Measurements from ENCODE around the gene RPS15.
"Not testable (repeated sequence)": the region's sequence is repeated elsewhere in the genome, so short reads cannot be mapped to it uniquely, and the experiment has no call there.

RPS15 gene

DNA sequence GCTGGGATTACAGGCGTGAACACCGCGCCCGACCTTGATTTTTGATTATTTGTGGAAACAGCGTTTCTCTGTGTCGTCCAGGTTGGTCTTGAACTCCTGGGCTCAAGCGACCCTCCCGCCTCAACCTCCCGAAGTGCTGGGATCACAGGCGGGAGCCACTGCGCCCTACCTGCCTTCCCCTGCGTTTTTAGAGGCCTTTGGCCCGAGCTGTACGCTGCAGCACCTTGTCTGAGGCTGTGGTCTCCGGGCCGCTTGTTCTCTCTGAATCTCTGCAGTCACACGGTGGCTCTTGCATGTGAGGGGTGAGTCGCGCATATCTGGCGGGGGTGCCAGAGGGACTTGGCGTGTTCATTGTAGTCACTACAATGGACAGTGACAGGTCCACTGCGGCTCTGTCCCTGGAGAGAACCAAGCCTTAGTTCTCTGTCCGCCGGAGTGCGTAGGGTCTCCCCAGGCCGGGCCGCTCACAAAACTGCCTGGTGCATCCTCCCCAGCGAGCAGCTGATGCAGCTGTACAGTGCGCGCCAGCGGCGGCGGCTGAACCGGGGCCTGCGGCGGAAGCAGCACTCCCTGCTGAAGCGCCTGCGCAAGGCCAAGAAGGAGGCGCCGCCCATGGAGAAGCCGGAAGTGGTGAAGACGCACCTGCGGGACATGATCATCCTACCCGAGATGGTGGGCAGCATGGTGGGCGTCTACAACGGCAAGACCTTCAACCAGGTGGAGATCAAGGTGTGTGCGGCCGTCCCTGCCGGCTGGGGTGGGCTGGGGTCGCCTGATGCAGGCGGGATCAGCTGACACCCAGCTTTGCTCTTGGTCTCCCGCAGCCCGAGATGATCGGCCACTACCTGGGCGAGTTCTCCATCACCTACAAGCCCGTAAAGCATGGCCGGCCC, 1.6 kb downstream of the RPS15 start:
- H3K36me3 ChIP-seq (ENCODE audit: control insufficient read depth, insufficient read depth, low read length), result peaks cover 45% of the 10 kb centered on the region

GRCh38 chr19:1440418-1440801, 2.2 kb downstream of the RPS15 start:
- Histone ChIP-seq H3K4me1 (ENCODE audit: control insufficient read depth, insufficient read depth, low read length, poor library complexity, severe bottlenecking) (peaks cover 20% of the 10 kb centered on the region), H3K27ac (ENCODE audit: low read depth, low read length, severe bottlenecking) (no peak overlapping the region), H3K4me3 (ENCODE audit: extremely low read depth, insufficient read depth, low read length, poor library complexity, severe bottlenecking) (no peak overlapping the region), H3K9me3 (ENCODE audit: control insufficient read depth, low read length) (no peaks in the 10 kb centered on the region), H3K36me3 (ENCODE audit: control insufficient read depth, insufficient read depth, low read length) (peaks cover 40% of the 10 kb centered on the region)
- 93 to 94% methylated on average over 13 to 14 of the region's 15 CpGs for WGBS, 2 experiments (ENCODE audit: insufficient coverage in 2 of 2)

More for the DNA sequence above, 1.6 kb downstream of the RPS15 start:
- H3K9me3 ChIP-seq (ENCODE audit: control insufficient read depth, low read length); H3K27ac ChIP-seq (ENCODE audit: low read depth, low read length, severe bottlenecking): not testable (repeated sequence)
- H3K4me1 ChIP-seq (ENCODE audit: control insufficient read depth, insufficient read depth, low read length, poor library complexity, severe bottlenecking), result peaks cover 20% of the 10 kb centered on the region
- H3K4me3 ChIP-seq (ENCODE audit: extremely low read depth, insufficient read depth, low read length, poor library complexity, severe bottlenecking), result peak overlapping the region; percentile 89
- WGBS, 2 experiments (ENCODE audit: insufficient coverage in 2 of 2), result 84 to 87% methylated on average over 50 to 57 of the region's 57 CpGs

GRCh38 chr19:1441022-1441426, 2.8 kb downstream of the RPS15 start:
- peaks cover 20% of the 10 kb centered on the region for H3K4me1 ChIP-seq (ENCODE audit: control insufficient read depth, insufficient read depth, low read length, poor library complexity, severe bottlenecking)
- no peak overlapping the region for H3K4me3 ChIP-seq (ENCODE audit: extremely low read depth, insufficient read depth, low read length, poor library complexity, severe bottlenecking)
- 96 to 100% methylated on average over 7 to 9 of the region's 9 CpGs for WGBS, 2 experiments (ENCODE audit: insufficient coverage in 2 of 2)
- no peak overlapping the region for H3K27ac ChIP-seq (ENCODE audit: low read depth, low read length, severe bottlenecking)
- no peaks in the 10 kb centered on the region for H3K9me3 ChIP-seq (ENCODE audit: control insufficient read depth, low read length)
- peaks cover 36% of the 10 kb centered on the region for H3K36me3 ChIP-seq (ENCODE audit: control insufficient read depth, insufficient read depth, low read length)

- H3K27ac ChIP-seq (ENCODE audit: low read depth, low read length, severe bottlenecking), result no peak overlapping the region
- peaks cover 20% of the 10 kb centered on the region for H3K4me1 ChIP-seq (ENCODE audit: control insufficient read depth, insufficient read depth, low read length, poor library complexity, severe bottlenecking)
- 96 to 98% methylated on average over 21 to 23 of the region's 25 CpGs for WGBS, 2 experiments (ENCODE audit: insufficient coverage in 2 of 2)
- no peaks in the 10 kb centered on the region for H3K9me3 ChIP-seq (ENCODE audit: control insufficient read depth, low read length)
- H3K4me3 ChIP-seq (ENCODE audit: extremely low read depth, insufficient read depth, low read length, poor library complexity, severe bottlenecking), result no peak overlapping the region
- peaks cover 36% of the 10 kb centered on the region for H3K36me3 ChIP-seq (ENCODE audit: control insufficient read depth, insufficient read depth, low read length)
Observed at GRCh38 chr19:1441677-1442438, 3.7 kb downstream of the RPS15 start.

- Histone ChIP-seq H3K9me3 (ENCODE audit: control insufficient read depth, low read length) (no peaks in the 10 kb centered on the region), H3K27ac (ENCODE audit: low read depth, low read length, severe bottlenecking) (no peak overlapping the region), H3K36me3 (ENCODE audit: control insufficient read depth, insufficient read depth, low read length) (peaks cover 25% of the 10 kb centered on the region), H3K4me3 (ENCODE audit: extremely low read depth, insufficient read depth, low read length, poor library complexity, severe bottlenecking) (peak overlapping the region; percentile 50), H3K4me1 (ENCODE audit: control insufficient read depth, insufficient read depth, low read length, poor library complexity, severe bottlenecking) (peaks cover 18% of the 10 kb centered on the region)
- 0 to 4% methylated on average over 33 to 49 of the region's 70 CpGs for WGBS, 2 experiments (ENCODE audit: insufficient coverage in 2 of 2)
Observed at GRCh38 chr19:1445185-1445931, 7.2 kb downstream of the RPS15 start.

DNA sequence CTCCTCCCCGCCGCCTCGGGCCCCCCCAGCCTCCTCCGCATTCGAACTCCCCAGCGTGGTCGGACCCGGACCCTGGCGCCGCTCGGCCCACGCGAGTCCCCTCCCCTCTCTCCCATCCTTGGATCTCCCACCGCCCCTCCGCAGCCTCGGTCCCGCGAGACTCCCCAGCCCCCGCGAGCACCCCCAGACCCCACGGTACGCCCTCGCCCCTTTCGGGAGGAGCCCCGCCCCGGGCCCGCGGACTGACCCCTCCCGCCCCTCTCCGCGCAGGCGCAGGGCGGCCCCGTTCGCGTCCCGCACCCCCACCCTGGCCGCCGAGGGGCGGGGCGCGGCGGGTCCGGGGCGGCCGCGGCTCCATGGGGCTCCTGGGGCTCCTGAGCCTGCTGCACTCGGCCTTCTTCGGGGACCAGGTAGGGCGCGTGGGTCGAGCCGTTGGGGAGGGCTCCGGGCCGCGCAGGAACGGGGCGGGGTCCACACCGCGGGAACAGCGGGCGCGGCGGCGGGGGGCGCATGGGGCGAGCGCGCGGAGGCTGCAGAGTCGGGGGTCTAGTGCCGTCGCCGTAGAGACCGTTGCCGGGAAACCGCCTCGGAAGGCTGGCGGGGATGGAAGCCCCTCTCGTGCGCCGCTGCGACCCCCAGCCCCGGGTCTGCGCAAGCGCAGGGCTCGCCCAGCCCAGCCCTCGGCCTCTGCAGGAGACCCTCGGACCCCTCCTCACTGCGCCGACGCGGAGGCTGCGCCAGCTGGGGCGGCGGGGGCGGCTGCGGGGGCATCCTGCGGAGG, 7.9 kb downstream of the RPS15 start:
- H3K27ac ChIP-seq (ENCODE audit: low read depth, low read length, severe bottlenecking), result no peak overlapping the region
- peaks cover 14% of the 10 kb centered on the region for H3K4me1 ChIP-seq (ENCODE audit: control insufficient read depth, insufficient read depth, low read length, poor library complexity, severe bottlenecking)
- H3K4me3 ChIP-seq (ENCODE audit: extremely low read depth, insufficient read depth, low read length, poor library complexity, severe bottlenecking), result peak overlapping the region; percentile 50
- WGBS, 2 experiments (ENCODE audit: insufficient coverage in 2 of 2), result 1 to 2% methylated on average over 44 to 71 of the region's 99 CpGs
- no peaks in the 10 kb centered on the region for H3K9me3 ChIP-seq (ENCODE audit: control insufficient read depth, low read length)
- peaks cover 17% of the 10 kb centered on the region for H3K36me3 ChIP-seq (ENCODE audit: control insufficient read depth, insufficient read depth, low read length)

- 3 to 4% methylated on average over 56 to 57 of the region's 63 CpGs for WGBS, 2 experiments (ENCODE audit: insufficient coverage in 2 of 2)
Observed at GRCh38 chr19:1446713-1447481, 8.7 kb downstream of the RPS15 start.

GRCh38 chr19:1447504-1447903, 9.3 kb downstream of the RPS15 start:
- Histone ChIP-seq H3K36me3 (ENCODE audit: control insufficient read depth, insufficient read depth, low read length) (peaks cover 3% of the 10 kb centered on the region), H3K9me3 (ENCODE audit: control insufficient read depth, low read length) (no peaks in the 10 kb centered on the region), H3K4me1 (ENCODE audit: control insufficient read depth, insufficient read depth, low read length, poor library complexity, severe bottlenecking) (peaks cover 14% of the 10 kb centered on the region), H3K4me3 (ENCODE audit: extremely low read depth, insufficient read depth, low read length, poor library complexity, severe bottlenecking) (no peak overlapping the region), H3K27ac (ENCODE audit: low read depth, low read length, severe bottlenecking) (no peak overlapping the region)
- WGBS, 2 experiments (ENCODE audit: insufficient coverage in 2 of 2), result 40 to 80% methylated on average over 1 of the region's 4 CpGs

More at GRCh38 chr19:1446713-1447481, 8.7 kb downstream of the RPS15 start:
- Histone ChIP-seq H3K4me3 (ENCODE audit: extremely low read depth, insufficient read depth, low read length, poor library complexity, severe bottlenecking) (peak overlapping the region; percentile 50), H3K27ac (ENCODE audit: low read depth, low read length, severe bottlenecking) (no peak overlapping the region), H3K4me1 (ENCODE audit: control insufficient read depth, insufficient read depth, low read length, poor library complexity, severe bottlenecking) (peaks cover 14% of the 10 kb centered on the region), H3K36me3 (ENCODE audit: control insufficient read depth, insufficient read depth, low read length) (peaks cover 9% of the 10 kb centered on the region), H3K9me3 (ENCODE audit: control insufficient read depth, low read length) (no peaks in the 10 kb centered on the region)

DNA sequence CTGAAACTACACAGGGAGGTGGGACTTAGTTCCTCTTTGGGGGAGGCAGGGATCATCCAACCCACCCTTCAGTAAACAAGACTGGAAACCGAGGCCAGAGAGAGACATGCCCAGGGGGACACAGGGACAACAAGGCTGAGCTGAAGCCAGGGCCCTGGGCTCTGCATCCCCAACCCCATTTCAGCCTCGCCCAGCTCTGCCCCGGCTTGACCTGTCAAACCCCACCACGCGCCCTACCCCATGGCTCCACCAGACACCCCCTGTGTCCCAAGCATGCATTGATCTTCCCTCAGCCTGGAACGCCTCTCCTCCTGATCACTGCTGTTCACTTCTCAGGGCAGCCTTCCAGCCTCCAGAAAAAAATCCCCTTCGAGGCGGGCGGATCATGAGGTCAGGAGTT, 9.7 kb downstream of the RPS15 start:
- no peaks in the 10 kb centered on the region for H3K9me3 ChIP-seq (ENCODE audit: control insufficient read depth, low read length)
- no peak overlapping the region for H3K4me3 ChIP-seq (ENCODE audit: extremely low read depth, insufficient read depth, low read length, poor library complexity, severe bottlenecking)
- 80 to 87% methylated on average over 6 of the region's 9 CpGs for WGBS, 2 experiments (ENCODE audit: insufficient coverage in 2 of 2)
- no peaks in the 10 kb centered on the region for H3K36me3 ChIP-seq (ENCODE audit: control insufficient read depth, insufficient read depth, low read length)
- H3K4me1 ChIP-seq (ENCODE audit: control insufficient read depth, insufficient read depth, low read length, poor library complexity, severe bottlenecking), result peaks cover 14% of the 10 kb centered on the region
- H3K27ac ChIP-seq (ENCODE audit: low read depth, low read length, severe bottlenecking), result no peak overlapping the region
